NCI-H82 (cell line): ENCODE results near the gene FTHL17.

Experiments used
- DNase-seq: peaks from one replicate; lab custom pipeline; 2025; lab: John Stamatoyannopoulos, UW

Gene FTHL17

GRCh38 chrX:31038575-31039326, 33.1 kb downstream of the FTHL17 start:
- peak; percentile 57 for DNase-seq

- DNase-seq, result peak; percentile 71
Measured at GRCh38 chrX:31036895-31037294, 34.9 kb downstream of the FTHL17 start.

DNA sequence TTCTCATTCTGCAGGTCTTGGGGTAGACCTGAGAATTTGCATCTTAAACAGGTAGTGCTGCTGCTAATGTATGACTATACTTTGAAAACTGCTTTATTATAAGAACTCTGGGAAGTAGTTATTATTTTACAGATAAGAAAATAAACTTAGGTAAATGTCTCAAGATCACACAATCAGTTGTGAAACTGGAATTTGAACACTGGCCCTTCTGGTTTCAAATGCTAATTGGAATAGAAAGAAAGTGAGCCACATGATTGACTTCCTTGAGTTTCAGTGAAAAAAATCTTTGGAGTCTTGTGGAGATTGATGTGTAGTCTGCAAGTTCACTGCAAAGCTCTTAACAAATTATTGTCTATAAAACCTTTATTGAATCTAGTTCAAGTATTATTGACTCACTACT, 44.5 kb downstream of the FTHL17 start:
- DNase-seq, result no peak

DNA sequence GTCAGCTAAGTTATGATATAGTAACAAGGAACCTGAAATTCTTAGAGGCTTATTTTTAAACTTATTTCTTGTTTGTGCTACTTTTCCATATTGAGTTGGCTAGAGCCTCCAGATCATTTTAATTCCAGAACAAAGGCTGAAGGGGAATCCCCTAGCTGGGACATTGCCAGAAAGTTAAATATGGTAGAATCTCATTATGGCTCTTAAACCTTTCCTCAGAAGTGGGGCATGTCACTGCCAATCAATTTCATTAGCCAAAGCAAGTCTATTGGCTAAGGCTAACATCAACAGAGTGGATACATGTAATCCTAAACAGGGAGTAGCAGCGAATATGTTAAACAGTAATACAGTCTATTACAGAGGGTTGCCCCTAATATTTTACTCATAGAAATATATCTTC, 47.0 kb downstream of the FTHL17 start:
- peak; percentile 92 for DNase-seq

- peak; percentile 45 for DNase-seq
Measured at GRCh38 chrX:31021537-31021936, 50.3 kb downstream of the FTHL17 start.
